Mucosa of descending colon (tissue), 3 donors: ENCODE data around the gene SYP. TPM values are rescaled to one million over a fixed set of nuclear protein-coding genes. Genes with fewer than 3 reads are reported as not detected.
"Not testable (repeated sequence)": the region's sequence is repeated elsewhere in the genome, so short reads cannot be mapped to it uniquely, and the experiment has no call there.

Source experiments
- ATAC-seq: fragments of 200-7000 bp; cut with Tn5 transposase; one replicate; pipeline ENCODE4 v1.9.1; 2020; ENCODE audit warnings: mild to moderate bottlenecking, moderate library complexity
- DNase-seq, 3 donors: peaks; one replicate each; pipeline ENCODE4 v3.0.0-alpha.2; 2020
- H3K36me3 ChIP-seq: fragments of 200-600 bp; one replicate; pipeline ENCODE4 v1.8.0; 2021; ENCODE audit warnings: low read depth, mild to moderate bottlenecking
- H3K4me1 ChIP-seq: fragments of 200-600 bp; one replicate; pipeline ENCODE4 v1.8.0; 2021; ENCODE audit warnings: low read depth, mild to moderate bottlenecking
- H3K4me3 ChIP-seq: fragments of 200-600 bp; one replicate; pipeline ENCODE4 v1.8.0; 2021; ENCODE audit warnings: mild to moderate bottlenecking
- H3K9me3 ChIP-seq: fragments of 200-600 bp; one replicate; pipeline ENCODE4 v1.8.0; 2021; ENCODE audit warnings: mild to moderate bottlenecking
- intact Hi-C, 2 donors: fragments of 100-400 bp; cut with DNase I in 1 of 2; cut with micrococcal nuclease in 1 of 2; formaldehyde crosslinking; loops; one replicate each; pipeline versions ENCODE4 v1.11.0 to v1.11.1; 2022; cut with DNase I, micrococcal nuclease
- total RNA-seq, 3 donors: library from RNA; stranded (reverse); fragmentation: NEBNext Ultra II Directional in 2 of 3; extraction: Animal tissue kit (Norgen Biotek cat#: 25700) in 2 of 3; gene quantifications; one replicate each; pipeline versions ENCODE4 v1.2.1 to v1.2.4, GENCODE V29; 2021 to 2023
- TF ChIP-seq, protein P1 (sequence below): fragments of 200-600 bp; IDR thresholded peaks from one replicate; pipeline ENCODE4 v1.8.0; 2022; ENCODE audit warnings: antibody characterized with exemption, mild to moderate bottlenecking
- donor health status: DM: no; HTN: no; CAD: no; lungs with moderate emphysema.
- donor health status: DM: no; HTN: no; CAD: no.
- donor health status: DM: no; HTN: yes; CAD: no.

The SYP gene
- total RNA-seq, 3 donors from 2014 or later = 4.9 to 14.5 (median 12.2) TPM

DNA sequence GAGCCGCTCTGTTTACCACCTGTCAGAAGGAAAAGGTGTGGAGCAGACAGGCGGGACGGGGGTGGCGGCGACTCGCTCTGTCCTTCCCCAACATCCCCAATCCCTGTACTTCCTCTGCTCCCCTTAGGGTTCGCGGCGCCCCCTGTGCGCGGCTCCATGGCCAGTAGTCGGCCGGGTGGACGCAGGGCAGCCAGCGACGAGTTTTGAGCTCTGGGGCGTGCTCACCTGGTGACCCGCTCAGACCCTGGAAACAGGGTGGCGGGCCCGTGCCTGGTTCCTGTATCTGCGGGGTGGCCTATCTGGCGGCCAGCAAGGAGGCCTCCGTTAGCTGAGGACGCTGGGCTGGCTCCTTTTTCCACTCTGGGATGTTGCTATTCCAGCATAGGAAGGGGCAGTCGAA lies 42.8 kb downstream of the SYP start:
- TF ChIP-seq, protein P1, sequence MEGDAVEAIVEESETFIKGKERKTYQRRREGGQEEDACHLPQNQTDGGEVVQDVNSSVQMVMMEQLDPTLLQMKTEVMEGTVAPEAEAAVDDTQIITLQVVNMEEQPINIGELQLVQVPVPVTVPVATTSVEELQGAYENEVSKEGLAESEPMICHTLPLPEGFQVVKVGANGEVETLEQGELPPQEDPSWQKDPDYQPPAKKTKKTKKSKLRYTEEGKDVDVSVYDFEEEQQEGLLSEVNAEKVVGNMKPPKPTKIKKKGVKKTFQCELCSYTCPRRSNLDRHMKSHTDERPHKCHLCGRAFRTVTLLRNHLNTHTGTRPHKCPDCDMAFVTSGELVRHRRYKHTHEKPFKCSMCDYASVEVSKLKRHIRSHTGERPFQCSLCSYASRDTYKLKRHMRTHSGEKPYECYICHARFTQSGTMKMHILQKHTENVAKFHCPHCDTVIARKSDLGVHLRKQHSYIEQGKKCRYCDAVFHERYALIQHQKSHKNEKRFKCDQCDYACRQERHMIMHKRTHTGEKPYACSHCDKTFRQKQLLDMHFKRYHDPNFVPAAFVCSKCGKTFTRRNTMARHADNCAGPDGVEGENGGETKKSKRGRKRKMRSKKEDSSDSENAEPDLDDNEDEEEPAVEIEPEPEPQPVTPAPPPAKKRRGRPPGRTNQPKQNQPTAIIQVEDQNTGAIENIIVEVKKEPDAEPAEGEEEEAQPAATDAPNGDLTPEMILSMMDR = no peak
- intact Hi-C loops = no loop called here
- DNase-seq = no peak
- no peaks in the 10 kb centered on the region for H3K4me1 ChIP-seq
- no peaks in the 10 kb centered on the region for H3K9me3 ChIP-seq
- H3K36me3 ChIP-seq = no peaks in the 10 kb centered on the region
- no peak for ATAC-seq
- H3K4me3 ChIP-seq = no peak overlapping the region

DNA sequence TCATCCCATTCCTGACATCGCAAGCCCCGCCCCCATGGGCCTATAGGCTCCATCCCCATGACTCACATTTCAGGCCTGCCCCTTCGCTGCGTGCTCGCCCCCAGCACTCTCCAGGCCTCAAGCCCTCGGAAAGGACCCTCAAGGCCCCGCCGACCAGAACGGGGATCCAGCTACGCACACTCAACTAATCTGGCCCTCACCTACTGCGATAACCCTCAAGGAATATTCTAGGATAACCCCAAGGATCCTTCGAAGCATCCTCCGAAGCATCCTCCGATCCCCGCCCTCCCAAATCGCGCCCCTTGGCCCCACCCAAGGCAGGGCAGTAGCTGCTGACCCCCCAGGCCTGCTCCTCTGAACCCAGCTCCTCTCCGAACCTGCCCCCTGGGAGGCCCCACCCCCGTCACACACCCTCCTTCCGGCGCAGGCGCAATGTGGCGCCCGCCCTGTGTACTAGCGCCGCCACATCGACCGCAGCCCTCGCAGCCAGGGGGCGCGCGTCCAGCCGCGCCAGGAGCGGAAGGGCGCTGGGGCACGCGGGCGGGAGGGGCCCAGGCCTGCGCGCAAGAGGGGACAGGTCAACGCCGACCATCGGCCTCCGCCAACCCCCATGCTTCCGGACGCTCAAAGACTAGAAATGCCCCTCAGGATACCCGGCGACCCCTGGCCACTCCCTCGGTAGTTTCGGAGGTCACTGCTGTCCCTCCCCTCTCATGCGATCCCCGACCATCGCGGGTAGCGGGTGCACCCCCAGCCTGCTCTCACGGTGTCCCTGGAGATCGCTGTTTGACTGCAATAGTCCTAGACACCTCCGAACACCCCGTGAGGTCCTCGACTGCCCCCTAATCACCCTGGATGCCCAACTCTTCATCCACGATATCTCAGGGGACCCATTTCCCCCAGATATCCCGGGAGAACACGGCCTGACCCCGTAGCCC lies 43.8 kb downstream of the SYP start:
- Histone ChIP-seq H3K36me3 (no peaks in the 10 kb centered on the region), H3K4me3 (no peak overlapping the region), H3K4me1 (no peaks in the 10 kb centered on the region), H3K9me3 (no peaks in the 10 kb centered on the region)
- TF ChIP-seq, protein P1 = peak; percentile 65
- intact Hi-C loops = no loop called here
- DNase-seq (peak; percentile 90 to 95 (median 94)), ATAC-seq (peak; percentile 95)

DNA sequence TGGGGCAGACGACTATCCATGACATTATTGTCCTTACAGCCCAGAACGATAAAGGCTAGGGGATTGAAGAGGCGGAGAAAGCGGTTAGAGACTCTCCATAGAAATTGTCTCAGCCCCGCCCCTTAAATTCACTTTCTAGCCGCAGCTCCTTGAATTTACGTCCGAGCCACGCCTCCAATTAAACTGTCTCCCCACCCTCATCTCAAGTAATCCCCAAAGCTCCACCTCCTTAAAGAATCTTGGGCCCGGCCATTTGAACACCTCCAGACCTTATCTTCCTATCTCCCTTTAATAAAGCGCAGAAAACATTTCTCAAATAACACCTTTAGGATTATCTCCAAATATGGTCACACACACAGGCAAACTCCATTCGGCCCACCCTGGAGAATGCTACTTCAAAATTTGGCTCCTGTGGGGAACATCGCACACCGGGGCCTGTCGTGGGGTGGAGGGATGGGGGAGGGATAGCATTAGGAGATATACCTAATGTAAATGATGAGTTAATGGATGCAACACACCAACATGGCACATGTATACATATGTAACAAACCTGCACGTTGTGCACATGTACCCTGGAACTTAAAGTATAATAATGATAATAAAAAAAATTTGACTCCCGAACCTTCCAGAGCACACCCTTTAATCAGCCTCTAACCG lies 44.6 kb downstream of the SYP start:
- ATAC-seq = peak; percentile 67
- TF ChIP-seq, protein P1 = no peak

DNA sequence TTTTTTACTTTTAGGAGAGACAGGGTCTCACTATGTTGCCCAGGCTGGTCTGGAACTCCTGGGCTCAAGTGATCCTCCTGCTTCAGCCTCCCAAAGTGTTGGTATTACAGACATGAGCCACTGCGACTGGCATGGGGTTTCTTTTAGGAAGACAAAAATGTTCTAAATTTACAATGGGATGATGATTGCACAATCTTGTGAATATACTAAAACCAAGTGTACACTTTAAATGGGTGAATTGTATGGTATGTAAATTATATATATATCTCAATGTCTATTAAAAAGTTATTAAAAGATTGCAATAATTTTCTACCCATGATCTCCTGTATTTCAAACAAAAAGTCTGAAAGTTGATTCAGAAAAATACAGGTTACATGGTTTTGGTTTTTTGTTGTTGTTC lies 46.5 kb downstream of the SYP start:
- intact Hi-C loops = no loop called here
- Histone ChIP-seq H3K36me3 (no peaks in the 10 kb centered on the region), H3K4me1 (no peaks in the 10 kb centered on the region), H3K9me3 (no peaks in the 10 kb centered on the region), H3K4me3 (no peak overlapping the region)
- ATAC-seq (no peak), DNase-seq (no peak)
- TF ChIP-seq, protein P1 = no peak

More for the DNA sequence above, 44.6 kb downstream of the SYP start:
- intact Hi-C loops = no loop called here
- H3K4me3 ChIP-seq = no peak overlapping the region
- no peaks in the 10 kb centered on the region for H3K4me1 ChIP-seq
- no peaks in the 10 kb centered on the region for H3K9me3 ChIP-seq
- H3K36me3 ChIP-seq = no peaks in the 10 kb centered on the region
- peak in 1 of 3 donors; percentile 82 for DNase-seq

DNA sequence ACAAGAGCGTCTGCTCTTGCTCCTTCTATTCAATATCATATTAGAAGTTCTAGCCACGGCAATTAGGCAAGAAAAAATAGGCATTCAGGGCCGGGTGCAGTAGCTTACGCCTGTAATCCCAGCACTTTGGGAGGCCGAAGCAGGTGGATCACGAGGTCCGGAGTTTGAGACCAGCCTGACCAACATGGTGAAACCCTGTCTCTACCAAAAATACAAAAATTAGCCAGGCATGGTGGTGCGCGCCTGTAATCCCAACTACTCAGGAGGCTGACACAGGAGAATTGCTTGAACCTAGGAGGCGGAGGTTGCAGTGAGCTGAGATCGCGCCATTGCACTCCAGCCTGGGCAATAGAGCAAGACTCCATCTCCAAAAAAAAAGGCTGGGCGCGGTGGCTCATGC lies 50.7 kb downstream of the SYP start:
- ATAC-seq, H3K4me3 ChIP-seq, DNase-seq, H3K4me1 ChIP-seq, intact Hi-C loops, H3K9me3 ChIP-seq, H3K36me3 ChIP-seq: not testable (repeated sequence)

DNA sequence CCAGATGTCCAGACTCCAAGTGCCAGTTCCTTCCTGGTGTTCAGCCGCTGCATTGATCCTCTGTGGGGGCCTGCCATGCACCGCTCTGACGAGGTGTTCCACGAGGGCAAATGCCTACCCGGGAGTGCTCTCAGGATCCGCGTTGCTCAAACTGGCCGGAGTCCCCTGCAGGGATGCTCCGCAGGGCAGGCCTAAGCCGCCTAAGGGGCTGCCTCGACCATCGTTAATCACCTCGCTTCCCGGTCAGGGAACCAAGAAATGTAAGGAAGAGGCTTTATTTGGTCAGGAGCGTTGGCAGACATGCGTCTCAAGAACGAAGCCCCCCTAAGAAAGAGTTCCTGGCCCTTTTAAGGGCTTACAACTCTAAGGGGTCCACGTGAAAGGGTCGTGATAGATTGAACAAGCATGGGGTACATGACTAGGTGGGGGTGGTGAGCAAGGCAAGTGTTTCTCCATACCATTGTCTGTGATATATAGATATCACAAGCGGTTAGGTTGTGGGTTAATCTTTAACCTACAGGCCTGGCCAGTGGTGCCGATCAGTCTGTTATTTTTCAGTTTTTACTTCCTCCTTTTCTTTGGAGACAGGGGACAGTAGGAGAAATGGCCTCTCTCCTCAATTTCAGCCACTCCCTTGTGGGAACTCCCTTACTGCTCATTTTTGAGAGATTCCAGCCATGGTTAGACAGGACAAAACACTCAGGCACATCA lies 51.4 kb downstream of the SYP start:
- H3K36me3 ChIP-seq, H3K4me3 ChIP-seq, H3K4me1 ChIP-seq, H3K9me3 ChIP-seq, intact Hi-C loops: not testable (repeated sequence)
- DNase-seq (peak in 1 of 3 donors; percentile 54), ATAC-seq (peak; percentile 73)
